Dendritic cell treated with granulocyte-macrophage colony-stimulating factor and Interleukin-4, amounts not matched to agents 40 ng/mL and 50 ng/mL, for 4 days (primary cell): ENCODE measurements around the gene AGBL4.

Experiments
- H3K27ac Mint-ChIP-seq: one replicate; pipeline ENCODE4 v1.8.0; 2022; ENCODE audit warnings: mild to moderate bottlenecking, mixed read lengths
- H3K27me3 Mint-ChIP-seq: one replicate; pipeline ENCODE4 v1.8.0; 2022; ENCODE audit warnings: mild to moderate bottlenecking, mixed read lengths
- H3K36me3 Mint-ChIP-seq: one replicate; pipeline ENCODE4 v1.8.0; 2022; ENCODE audit warnings: low read depth, mixed read lengths
- H3K4me1 Mint-ChIP-seq: one replicate; pipeline ENCODE4 v1.8.0; 2022; ENCODE audit warnings: low read depth, mixed read lengths
- H3K4me3 Mint-ChIP-seq: one replicate; pipeline ENCODE4 v1.8.0; 2022; ENCODE audit warnings: mild to moderate bottlenecking, moderate library complexity, mixed read lengths
- H3K9me3 Mint-ChIP-seq: one replicate; pipeline ENCODE4 v1.8.0; 2022; ENCODE audit warnings: mixed read lengths
- intact Hi-C: fragments of 100-400 bp; cut with micrococcal nuclease; formaldehyde crosslinking; loops from one replicate; pipeline ENCODE4 v1.15.0; 2022

The AGBL4 gene

DNA sequence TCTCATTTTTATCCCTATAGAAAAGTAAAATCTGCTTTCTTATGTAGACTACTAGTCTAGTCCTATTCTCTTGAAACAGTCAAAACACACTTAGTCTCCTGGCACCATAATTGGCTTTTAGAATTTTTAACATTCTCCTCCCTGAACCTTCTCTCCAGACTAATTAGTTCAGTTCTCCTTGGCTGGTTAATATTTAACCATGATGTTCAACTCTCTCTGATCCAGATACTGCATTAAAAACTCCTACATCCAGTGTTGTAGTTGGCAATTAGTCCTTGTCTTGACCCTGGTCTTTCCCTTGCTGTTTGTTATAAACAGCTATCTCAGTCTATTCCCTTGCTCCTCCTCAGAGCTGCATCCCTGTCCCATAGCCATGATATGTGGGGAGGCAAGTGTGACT, 824.2 kb downstream of the AGBL4 start:
- Mint-ChIP-seq H3K36me3 (no peaks in the 10 kb centered on the region), H3K27me3 (no peaks in the 10 kb centered on the region), H3K4me3 (no peak overlapping the region), H3K27ac (no peak overlapping the region), H3K4me1 (no peaks in the 10 kb centered on the region), H3K9me3 (peaks cover 54% of the 10 kb centered on the region)
- intact Hi-C loops, result no loop called here

DNA sequence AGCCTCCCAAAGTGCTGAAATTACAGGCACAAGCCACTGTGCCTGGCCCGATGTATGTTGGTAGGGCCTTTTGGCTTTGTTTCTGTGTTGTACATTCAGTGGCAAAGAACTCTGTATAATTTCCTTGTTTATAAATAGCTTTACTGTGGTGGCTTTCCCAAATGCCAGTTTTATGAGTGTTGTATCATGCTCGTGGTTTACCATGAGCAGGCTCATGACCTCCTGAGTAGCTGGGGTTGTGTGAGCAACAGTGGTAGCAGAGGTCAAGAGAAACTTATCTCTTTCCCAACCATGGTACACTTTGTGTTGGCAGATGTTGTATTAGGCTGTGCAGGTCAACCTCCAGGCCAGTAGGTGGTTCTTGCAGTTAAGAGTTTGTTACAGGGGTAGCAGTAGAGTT, 826.7 kb downstream of the AGBL4 start:
- H3K4me1 Mint-ChIP-seq, result no peaks in the 10 kb centered on the region
- H3K27ac Mint-ChIP-seq, result no peak overlapping the region
- peaks cover 74% of the 10 kb centered on the region for H3K9me3 Mint-ChIP-seq
- no peak overlapping the region for H3K4me3 Mint-ChIP-seq
- no peaks in the 10 kb centered on the region for H3K36me3 Mint-ChIP-seq
- intact Hi-C loops, result no loop called here
- H3K27me3 Mint-ChIP-seq, result no peaks in the 10 kb centered on the region

DNA sequence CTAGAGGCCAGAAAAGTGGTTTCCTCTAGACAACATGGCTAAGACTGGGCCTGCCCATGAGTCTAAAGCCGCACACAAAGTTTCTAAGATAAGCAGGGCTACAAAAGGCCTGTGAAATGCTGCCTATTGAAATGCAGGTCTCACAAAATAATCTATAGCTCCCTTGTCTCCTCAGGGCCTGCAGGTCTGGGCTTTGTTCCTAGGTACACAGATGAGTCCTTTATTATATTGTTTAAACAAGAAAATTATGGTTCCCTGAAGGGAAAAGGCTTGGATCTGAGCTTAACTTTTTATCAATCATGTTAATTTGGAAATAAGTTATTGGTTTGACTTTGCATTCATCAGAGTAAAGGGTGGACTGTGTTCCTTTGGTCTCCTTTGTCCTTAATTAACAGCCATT, 833.6 kb downstream of the AGBL4 start:
- Mint-ChIP-seq H3K27me3 (no peaks in the 10 kb centered on the region), H3K27ac (no peak overlapping the region), H3K36me3 (no peaks in the 10 kb centered on the region), H3K4me3 (no peak overlapping the region), H3K9me3 (peaks cover 66% of the 10 kb centered on the region), H3K4me1 (no peaks in the 10 kb centered on the region)
- intact Hi-C loops, result no loop called here

DNA sequence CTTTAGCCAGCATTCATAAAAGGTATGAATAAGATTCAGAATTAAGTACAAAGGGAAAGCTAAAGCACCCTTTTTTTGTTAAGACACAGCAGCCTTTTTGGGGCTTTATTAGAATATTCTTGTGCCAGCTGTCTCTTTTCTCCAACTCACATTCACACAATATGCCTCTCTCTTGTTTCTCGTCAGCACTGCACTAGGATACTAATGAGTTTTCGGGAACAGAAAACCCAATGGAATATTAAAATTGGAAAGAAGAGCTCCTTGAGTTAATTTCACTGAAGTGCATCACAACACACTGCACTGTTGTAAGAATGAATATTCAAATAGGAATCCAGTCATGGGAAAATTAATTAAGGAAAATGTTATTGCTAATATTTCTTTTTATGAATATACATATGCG, 836.7 kb downstream of the AGBL4 start:
- Mint-ChIP-seq H3K27ac (no peak overlapping the region), H3K4me1 (no peaks in the 10 kb centered on the region), H3K9me3 (peaks cover 42% of the 10 kb centered on the region), H3K36me3 (no peaks in the 10 kb centered on the region), H3K4me3 (no peak overlapping the region), H3K27me3 (no peaks in the 10 kb centered on the region)
- intact Hi-C loops, result no loop called here

DNA sequence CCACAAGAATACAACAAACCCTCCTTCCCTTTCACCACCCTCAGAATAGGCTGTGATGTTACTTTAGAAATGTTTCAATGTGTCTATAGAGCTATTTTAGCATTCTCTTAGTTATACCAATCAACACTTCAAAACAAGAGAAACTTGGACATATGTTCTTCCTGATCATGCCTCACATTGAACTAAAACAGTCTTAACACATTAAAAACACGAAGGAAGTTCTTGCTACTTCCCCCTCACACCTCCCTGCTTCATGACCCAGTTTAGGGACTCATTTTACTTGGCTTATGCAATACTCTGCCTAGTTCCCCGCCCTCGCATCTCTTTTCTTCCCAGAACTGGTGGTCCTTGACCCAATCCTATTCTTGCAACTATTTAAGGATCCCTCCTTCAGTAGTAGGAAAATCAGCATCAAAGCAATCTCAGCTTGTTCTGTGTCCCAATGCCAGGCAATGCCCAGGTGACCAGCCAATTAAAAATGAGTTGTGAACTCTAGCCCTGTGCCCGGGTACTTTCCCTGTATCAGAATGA, 838.2 kb downstream of the AGBL4 start:
- Mint-ChIP-seq H3K27ac (no peak overlapping the region), H3K36me3 (no peaks in the 10 kb centered on the region), H3K9me3 (peaks cover 33% of the 10 kb centered on the region), H3K27me3 (no peaks in the 10 kb centered on the region), H3K4me3 (no peak overlapping the region), H3K4me1 (no peaks in the 10 kb centered on the region)
- intact Hi-C loops, result no loop called here

DNA sequence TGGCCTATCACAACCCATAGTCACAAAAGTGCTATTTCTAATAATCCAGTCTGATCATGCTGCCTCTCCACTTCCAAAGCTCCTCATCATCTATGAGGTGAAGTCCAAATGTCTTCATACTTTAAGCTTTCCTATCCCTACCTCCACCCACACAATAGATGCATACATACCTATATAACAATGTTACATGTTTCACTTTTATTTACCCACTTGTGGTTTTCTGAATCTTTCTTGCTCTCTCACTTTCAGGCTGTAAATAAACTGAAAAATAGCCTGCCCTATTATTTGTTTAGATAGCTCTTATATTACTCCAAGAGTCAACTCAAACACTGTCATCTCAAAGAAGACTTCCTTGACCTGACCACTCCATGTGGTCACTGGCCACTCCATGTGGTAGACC, 840.3 kb downstream of the AGBL4 start:
- intact Hi-C loops, result no loop called here
- Mint-ChIP-seq H3K27me3 (no peaks in the 10 kb centered on the region), H3K9me3 (peaks cover 33% of the 10 kb centered on the region), H3K36me3 (no peaks in the 10 kb centered on the region), H3K27ac (no peak overlapping the region), H3K4me3 (no peak overlapping the region), H3K4me1 (no peaks in the 10 kb centered on the region)

DNA sequence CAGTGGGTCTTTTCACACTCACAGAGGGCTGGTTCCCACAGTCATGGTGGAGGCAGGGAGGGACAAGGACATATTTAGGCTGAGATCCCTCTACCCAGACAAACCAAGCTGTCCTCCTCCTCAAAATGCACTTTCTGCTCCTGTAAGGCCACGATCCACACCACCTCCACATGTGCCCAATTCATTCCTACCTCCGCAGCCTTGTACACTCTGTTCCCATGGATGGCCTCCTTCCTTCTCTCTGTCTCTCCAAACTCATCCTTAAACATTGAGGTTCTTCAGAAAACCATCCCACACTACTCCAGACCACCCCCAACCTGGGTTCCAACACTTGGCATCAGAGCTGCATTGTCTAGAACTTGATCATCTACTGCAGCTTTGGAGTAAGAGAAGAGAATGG, 842.7 kb downstream of the AGBL4 start:
- no peaks in the 10 kb centered on the region for H3K36me3 Mint-ChIP-seq
- peaks cover 11% of the 10 kb centered on the region for H3K9me3 Mint-ChIP-seq
- intact Hi-C loops, result no loop called here
- no peak overlapping the region for H3K27ac Mint-ChIP-seq
- H3K4me3 Mint-ChIP-seq, result no peak overlapping the region
- H3K27me3 Mint-ChIP-seq, result no peaks in the 10 kb centered on the region
- H3K4me1 Mint-ChIP-seq, result no peaks in the 10 kb centered on the region

DNA sequence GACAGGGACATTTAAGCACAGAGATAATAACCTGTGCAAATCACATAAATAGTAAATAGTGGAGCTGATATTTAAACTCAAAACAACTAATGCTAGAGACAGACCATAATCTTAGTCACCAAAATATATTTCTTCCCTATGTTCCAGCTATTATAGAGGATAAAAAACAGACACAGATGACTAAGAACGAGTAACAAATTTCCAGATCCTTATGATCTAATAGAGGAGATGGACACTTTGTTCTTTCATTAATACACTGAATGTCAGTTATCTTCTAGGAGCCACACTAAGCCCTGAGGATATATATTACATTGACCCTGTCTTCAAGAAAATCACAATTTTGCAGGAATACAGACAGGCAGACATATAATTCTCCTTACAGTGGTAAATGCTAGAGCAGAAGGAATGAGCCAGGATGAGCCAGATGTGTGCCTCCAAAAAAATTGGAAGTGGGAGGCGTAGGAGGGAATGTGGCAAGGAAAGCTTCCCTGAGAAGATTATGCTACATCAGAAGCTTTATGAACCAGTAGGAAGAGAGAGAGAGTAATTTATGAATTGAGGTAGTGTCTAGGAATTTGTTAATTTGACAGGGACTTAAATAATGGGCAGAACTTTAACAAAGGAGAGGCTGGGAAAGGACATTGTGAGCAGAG, 851.7 kb downstream of the AGBL4 start:
- Mint-ChIP-seq H3K4me1 (no peaks in the 10 kb centered on the region), H3K36me3 (no peaks in the 10 kb centered on the region), H3K27me3 (no peaks in the 10 kb centered on the region), H3K9me3 (no peaks in the 10 kb centered on the region), H3K4me3 (no peak overlapping the region), H3K27ac (no peak overlapping the region)
- intact Hi-C loops, result no loop called here

DNA sequence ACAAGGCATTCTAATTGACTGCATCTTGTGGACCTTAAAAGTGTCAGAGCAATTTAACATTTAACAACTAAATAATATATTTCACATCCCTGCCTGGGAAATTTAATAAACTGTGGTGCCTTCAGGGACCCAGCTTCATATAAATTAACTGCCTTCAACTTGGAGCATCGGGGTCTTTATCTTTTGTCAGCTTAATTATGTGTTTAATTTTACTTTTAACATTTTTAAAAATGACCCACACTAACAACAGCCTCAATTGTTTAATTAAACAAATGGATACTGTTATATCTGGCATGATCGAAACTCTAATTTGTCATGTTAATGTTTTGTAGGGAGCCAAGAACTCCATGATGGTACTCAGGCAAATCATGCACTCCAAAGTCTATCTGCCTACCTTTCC, 857.7 kb downstream of the AGBL4 start:
- no peaks in the 10 kb centered on the region for H3K4me1 Mint-ChIP-seq
- H3K9me3 Mint-ChIP-seq, result no peaks in the 10 kb centered on the region
- no peaks in the 10 kb centered on the region for H3K36me3 Mint-ChIP-seq
- no peaks in the 10 kb centered on the region for H3K27me3 Mint-ChIP-seq
- no peak overlapping the region for H3K4me3 Mint-ChIP-seq
- intact Hi-C loops, result no loop called here
- no peak overlapping the region for H3K27ac Mint-ChIP-seq

DNA sequence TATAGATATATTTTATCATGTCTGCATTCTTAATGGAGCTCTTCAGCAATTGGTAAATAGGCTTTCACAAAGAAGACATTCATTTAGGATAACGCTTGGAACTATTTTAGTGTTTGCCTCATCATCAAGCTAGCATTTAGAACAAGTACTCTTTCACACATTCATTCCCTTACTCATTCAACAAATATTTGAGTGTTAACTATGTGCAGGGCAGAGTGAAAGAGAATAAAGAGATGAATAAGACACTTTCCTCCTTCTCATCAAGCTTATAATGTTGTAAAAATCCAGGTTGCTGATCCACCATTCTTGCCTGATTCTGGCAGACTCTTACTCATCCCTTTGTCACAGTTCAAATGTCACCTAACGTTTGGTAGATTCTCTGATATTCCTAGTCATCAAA, 860.7 kb downstream of the AGBL4 start:
- Mint-ChIP-seq H3K27me3 (no peaks in the 10 kb centered on the region), H3K4me3 (no peak overlapping the region), H3K9me3 (peaks cover 12% of the 10 kb centered on the region), H3K27ac (no peak overlapping the region), H3K36me3 (no peaks in the 10 kb centered on the region), H3K4me1 (no peaks in the 10 kb centered on the region)
- intact Hi-C loops, result no loop called here

DNA sequence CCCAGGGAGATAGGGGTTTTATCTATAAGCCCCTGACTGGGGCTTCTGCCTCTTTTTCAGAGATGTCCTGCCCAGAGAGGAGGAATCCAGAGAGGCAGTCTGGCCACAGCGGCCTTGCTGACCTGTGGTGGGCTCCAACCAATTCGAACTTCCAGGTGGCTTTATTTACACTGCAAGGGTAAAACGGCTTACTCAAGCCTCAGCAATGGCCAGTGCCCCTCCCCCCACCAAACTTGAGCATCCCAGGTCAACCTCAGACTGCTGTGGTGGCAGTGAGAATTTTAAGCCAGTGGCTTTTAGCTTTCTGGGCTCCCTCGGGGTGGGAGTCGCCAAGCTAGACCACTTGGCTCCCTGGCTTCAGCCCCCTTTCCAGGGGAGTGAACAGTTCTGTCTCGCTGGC, 863.1 kb downstream of the AGBL4 start:
- H3K36me3 Mint-ChIP-seq, result no peaks in the 10 kb centered on the region
- intact Hi-C loops, result no loop called here

DNA sequence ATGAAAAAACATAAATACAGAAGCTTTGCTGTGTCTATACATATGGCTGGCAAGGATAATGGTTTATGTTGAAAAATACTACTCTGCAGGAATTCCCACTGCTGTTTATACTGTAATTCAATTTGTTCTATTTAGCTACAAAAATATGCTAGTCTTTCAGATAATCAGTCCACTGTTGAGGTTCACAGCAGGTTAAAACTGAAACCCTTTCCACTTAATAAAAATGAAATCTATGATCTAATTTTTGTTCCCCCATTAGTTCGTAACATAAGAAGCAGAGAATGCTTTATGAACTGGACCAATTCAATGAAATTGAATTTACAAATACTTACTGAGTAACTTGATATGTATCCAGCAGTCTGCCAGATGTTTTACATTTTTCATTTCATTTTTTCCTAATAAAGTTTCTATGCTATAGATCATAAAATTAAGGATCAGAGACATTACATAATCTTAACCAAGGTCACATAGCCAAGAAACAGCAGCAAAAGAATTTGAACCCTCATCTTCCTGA, 887.0 kb downstream of the AGBL4 start:
- Mint-ChIP-seq H3K27ac (no peak overlapping the region), H3K9me3 (peaks cover 31% of the 10 kb centered on the region), H3K4me3 (no peak overlapping the region), H3K36me3 (no peaks in the 10 kb centered on the region), H3K4me1 (no peaks in the 10 kb centered on the region), H3K27me3 (no peaks in the 10 kb centered on the region)
- intact Hi-C loops, result no loop called here

More for the DNA sequence above, 863.1 kb downstream of the AGBL4 start:
- H3K4me3 Mint-ChIP-seq, result no peak overlapping the region
- no peaks in the 10 kb centered on the region for H3K4me1 Mint-ChIP-seq
- no peak overlapping the region for H3K27ac Mint-ChIP-seq
- H3K27me3 Mint-ChIP-seq, result no peaks in the 10 kb centered on the region
- peaks cover 18% of the 10 kb centered on the region for H3K9me3 Mint-ChIP-seq

DNA sequence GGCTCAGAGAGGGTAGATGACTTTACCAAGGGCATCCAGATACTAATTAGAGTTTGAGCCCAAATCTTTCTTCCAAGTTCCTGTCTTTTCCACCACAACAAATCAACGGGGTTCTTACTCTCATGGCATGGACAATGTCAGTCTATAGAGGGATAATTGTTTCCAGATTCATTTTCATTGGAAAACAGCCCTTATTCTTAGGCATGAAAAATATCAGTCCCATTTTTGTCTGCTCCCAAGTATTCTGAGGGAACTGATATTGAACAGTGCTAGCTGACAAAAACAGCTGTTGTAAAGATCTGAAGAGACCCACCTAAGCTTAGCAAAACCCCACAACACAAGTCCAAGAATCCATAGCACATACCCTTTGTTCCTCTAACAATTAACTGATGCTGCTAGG, 898.0 kb downstream of the AGBL4 start:
- no peaks in the 10 kb centered on the region for H3K36me3 Mint-ChIP-seq
- H3K4me3 Mint-ChIP-seq, result no peak overlapping the region
- peaks cover 10% of the 10 kb centered on the region for H3K9me3 Mint-ChIP-seq
- no peaks in the 10 kb centered on the region for H3K27me3 Mint-ChIP-seq
- intact Hi-C loops, result no loop called here
- H3K27ac Mint-ChIP-seq, result no peak overlapping the region
- no peaks in the 10 kb centered on the region for H3K4me1 Mint-ChIP-seq

DNA sequence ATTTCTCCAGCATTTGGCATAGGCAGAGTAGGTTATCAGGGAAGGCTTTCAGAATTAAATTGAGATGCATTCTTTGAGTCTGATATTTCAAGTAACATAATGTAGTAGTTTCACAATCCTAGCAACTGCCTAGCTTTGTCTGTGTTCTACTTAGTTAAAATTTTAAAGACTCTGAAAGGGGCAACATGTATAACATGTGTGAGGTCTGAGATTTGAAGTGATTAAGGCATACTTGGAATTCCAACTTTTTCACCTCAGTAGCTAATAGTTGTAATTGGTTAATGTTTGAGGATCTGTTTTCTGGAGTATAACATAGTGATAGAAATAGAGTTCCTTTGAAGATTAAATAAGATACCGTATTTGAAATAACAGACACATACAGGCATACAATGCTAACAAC, 911.8 kb downstream of the AGBL4 start:
- H3K4me3 Mint-ChIP-seq, result no peak overlapping the region
- intact Hi-C loops, result no loop called here
- H3K36me3 Mint-ChIP-seq, result no peaks in the 10 kb centered on the region
- no peaks in the 10 kb centered on the region for H3K4me1 Mint-ChIP-seq
- H3K27ac Mint-ChIP-seq, result no peak overlapping the region
- no peaks in the 10 kb centered on the region for H3K27me3 Mint-ChIP-seq
- H3K9me3 Mint-ChIP-seq, result no peaks in the 10 kb centered on the region

DNA sequence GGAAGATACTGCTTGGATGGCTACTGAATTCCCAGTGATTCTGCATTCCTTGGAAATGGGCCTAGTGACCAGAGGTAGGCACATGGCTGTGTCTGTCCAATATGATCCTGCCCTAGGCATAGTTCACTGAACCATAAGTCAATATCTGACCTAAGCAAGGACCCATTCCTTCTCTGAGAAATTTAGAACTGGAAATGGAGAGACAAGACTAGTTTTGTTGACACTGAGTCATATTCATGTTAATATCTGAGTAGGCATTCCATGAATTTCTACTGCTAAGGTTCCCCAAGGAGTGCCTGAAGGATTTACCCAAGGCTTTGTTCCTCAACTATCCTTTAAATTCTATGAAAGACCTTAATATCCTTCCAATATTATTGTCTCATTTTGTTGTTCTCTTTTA, 917.3 kb downstream of the AGBL4 start:
- H3K4me1 Mint-ChIP-seq, result no peaks in the 10 kb centered on the region
- H3K36me3 Mint-ChIP-seq, result no peaks in the 10 kb centered on the region
- no peak overlapping the region for H3K27ac Mint-ChIP-seq
- no peak overlapping the region for H3K4me3 Mint-ChIP-seq
- H3K9me3 Mint-ChIP-seq, result no peaks in the 10 kb centered on the region
- H3K27me3 Mint-ChIP-seq, result no peaks in the 10 kb centered on the region
- intact Hi-C loops, result no loop called here
